HepG2 (cell line): ENCODE data around the gene NELL2. TPM values are rescaled to one million over a fixed set of nuclear protein-coding genes. Genes with fewer than 3 reads are reported as not detected.

Experiments used
- AHDC1 ChIP-seq: sonication (generic); formaldehyde crosslinking; IDR thresholded peaks from 2 replicates; pipeline ENCODE4 v1.5.1; 2020; ENCODE audit warnings: mild to moderate bottlenecking, missing genetic modification reagents, borderline replicate concordance
- ZNF142 ChIP-seq: sonication (generic); formaldehyde crosslinking; IDR thresholded peaks from 2 replicates; pipeline ENCODE4 v1.4.0; 2020; ENCODE audit warnings: missing genetic modification reagents
- polyA plus RNA-seq, 8 experiments: library from polyadenylated mRNA; depleted of rRNA in 3 of 8; stranded (reverse) in 7 of 8; unstranded in 1 of 8; fragments of >200 nt; fragmentation: Illumina TruSeq in 4 of 8; extraction: Trizol in 4 of 8; gene quantifications; 2 replicates each; pipeline versions ENCODE4 v1.2.1 to v1.2.3, GENCODE V29; 2011 to 2016; ENCODE audit warnings: low read depth in 4 of 8, missing spikeins in 1 of 8, mixed read lengths in 1 of 8; ENCODE audit not compliant: insufficient read depth in 1 of 8
- total RNA-seq, 5 experiments: library from RNA; depleted of rRNA; stranded (reverse); fragments of >200 nt; fragmentation: Illumina TruSeq; extraction: Trizol; gene quantifications; 2 replicates each; pipeline ENCODE4 v1.2.3, GENCODE V29; 2016; ENCODE audit warnings: low read depth in 1 of 5

Gene NELL2
- total and polyA plus RNA-seq, 2 of the 13 experiments (the other 11 are each of a cell fraction or from before 2014, with no cell fraction given): 0.11 TPM; not detected in 1

- no peak for TF ChIP-seq ZNF142 (CRISPR knock-in tag)
- no peak for TF ChIP-seq AHDC1 (CRISPR knock-in tag)
These were observed 125.6 kb downstream of the NELL2 start (continued) for GRCh38 chr12:44750468-44750867.
